ENCODE results near the gene RIBC1. TPM values are rescaled to one million over a fixed set of nuclear protein-coding genes. Genes with fewer than 3 reads are reported as not detected.

RIBC1 gene
- total and polyA plus RNA-seq, 9 of the 15 experiments (the other 6 are each of a cell fraction or from before 2014, with no cell fraction given) = 0.07 to 0.51 (median 0.44) TPM

DNA sequence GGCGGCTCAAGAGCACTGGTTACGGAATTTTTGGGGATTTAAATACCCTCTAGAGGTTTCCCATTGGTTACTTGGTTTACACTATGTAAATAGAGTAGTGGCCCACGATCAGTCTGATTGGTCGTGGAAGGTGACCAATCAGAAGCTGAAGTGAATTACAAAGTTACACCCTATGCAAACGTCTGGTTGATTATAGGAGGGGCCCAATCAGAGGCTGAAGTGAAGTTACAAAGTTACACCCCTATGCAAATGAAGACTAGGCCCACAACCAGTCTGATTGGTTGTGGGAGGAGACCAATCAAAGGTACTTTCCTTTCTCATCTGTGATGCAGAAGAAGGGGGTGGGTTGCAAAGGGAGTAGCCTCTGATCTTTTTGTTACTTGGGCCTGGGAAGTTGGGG, 56.6 kb downstream of the RIBC1 start (continued):
- TF ChIP-seq, protein P1, sequence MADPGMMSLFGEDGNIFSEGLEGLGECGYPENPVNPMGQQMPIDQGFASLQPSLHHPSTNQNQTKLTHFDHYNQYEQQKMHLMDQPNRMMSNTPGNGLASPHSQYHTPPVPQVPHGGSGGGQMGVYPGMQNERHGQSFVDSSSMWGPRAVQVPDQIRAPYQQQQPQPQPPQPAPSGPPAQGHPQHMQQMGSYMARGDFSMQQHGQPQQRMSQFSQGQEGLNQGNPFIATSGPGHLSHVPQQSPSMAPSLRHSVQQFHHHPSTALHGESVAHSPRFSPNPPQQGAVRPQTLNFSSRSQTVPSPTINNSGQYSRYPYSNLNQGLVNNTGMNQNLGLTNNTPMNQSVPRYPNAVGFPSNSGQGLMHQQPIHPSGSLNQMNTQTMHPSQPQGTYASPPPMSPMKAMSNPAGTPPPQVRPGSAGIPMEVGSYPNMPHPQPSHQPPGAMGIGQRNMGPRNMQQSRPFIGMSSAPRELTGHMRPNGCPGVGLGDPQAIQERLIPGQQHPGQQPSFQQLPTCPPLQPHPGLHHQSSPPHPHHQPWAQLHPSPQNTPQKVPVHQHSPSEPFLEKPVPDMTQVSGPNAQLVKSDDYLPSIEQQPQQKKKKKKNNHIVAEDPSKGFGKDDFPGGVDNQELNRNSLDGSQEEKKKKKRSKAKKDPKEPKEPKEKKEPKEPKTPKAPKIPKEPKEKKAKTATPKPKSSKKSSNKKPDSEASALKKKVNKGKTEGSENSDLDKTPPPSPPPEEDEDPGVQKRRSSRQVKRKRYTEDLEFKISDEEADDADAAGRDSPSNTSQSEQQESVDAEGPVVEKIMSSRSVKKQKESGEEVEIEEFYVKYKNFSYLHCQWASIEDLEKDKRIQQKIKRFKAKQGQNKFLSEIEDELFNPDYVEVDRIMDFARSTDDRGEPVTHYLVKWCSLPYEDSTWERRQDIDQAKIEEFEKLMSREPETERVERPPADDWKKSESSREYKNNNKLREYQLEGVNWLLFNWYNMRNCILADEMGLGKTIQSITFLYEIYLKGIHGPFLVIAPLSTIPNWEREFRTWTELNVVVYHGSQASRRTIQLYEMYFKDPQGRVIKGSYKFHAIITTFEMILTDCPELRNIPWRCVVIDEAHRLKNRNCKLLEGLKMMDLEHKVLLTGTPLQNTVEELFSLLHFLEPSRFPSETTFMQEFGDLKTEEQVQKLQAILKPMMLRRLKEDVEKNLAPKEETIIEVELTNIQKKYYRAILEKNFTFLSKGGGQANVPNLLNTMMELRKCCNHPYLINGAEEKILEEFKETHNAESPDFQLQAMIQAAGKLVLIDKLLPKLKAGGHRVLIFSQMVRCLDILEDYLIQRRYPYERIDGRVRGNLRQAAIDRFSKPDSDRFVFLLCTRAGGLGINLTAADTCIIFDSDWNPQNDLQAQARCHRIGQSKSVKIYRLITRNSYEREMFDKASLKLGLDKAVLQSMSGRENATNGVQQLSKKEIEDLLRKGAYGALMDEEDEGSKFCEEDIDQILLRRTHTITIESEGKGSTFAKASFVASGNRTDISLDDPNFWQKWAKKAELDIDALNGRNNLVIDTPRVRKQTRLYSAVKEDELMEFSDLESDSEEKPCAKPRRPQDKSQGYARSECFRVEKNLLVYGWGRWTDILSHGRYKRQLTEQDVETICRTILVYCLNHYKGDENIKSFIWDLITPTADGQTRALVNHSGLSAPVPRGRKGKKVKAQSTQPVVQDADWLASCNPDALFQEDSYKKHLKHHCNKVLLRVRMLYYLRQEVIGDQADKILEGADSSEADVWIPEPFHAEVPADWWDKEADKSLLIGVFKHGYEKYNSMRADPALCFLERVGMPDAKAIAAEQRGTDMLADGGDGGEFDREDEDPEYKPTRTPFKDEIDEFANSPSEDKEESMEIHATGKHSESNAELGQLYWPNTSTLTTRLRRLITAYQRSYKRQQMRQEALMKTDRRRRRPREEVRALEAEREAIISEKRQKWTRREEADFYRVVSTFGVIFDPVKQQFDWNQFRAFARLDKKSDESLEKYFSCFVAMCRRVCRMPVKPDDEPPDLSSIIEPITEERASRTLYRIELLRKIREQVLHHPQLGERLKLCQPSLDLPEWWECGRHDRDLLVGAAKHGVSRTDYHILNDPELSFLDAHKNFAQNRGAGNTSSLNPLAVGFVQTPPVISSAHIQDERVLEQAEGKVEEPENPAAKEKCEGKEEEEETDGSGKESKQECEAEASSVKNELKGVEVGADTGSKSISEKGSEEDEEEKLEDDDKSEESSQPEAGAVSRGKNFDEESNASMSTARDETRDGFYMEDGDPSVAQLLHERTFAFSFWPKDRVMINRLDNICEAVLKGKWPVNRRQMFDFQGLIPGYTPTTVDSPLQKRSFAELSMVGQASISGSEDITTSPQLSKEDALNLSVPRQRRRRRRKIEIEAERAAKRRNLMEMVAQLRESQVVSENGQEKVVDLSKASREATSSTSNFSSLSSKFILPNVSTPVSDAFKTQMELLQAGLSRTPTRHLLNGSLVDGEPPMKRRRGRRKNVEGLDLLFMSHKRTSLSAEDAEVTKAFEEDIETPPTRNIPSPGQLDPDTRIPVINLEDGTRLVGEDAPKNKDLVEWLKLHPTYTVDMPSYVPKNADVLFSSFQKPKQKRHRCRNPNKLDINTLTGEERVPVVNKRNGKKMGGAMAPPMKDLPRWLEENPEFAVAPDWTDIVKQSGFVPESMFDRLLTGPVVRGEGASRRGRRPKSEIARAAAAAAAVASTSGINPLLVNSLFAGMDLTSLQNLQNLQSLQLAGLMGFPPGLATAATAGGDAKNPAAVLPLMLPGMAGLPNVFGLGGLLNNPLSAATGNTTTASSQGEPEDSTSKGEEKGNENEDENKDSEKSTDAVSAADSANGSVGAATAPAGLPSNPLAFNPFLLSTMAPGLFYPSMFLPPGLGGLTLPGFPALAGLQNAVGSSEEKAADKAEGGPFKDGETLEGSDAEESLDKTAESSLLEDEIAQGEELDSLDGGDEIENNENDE (IDR thresholded peaks at IDR 0.05; ENCODE audit: low read depth, low read length) = no peak

Small RNA genes within 50 kb of the gene (microRNA-seq; reads per million reads assigned to microRNA genes)
- 0.36 reads per million for gene MIR6857 (ENCODE audit: borderline microRNAs expressed)

Small RNA genes within 50 kb of the gene (small RNA-seq; reads per million reads assigned to genes)
- gene MIR6857 (0.33 reads per million), gene VTRNA3-1P (0.26 reads per million)

Other genes with a start within 250 kb of the RIBC1 start
- gene KDM5C, start 197.7 kb upstream of the RIBC1 start, total RNA-seq (2014; rRNA removed) = 61.1 and 82.1 TPM in 2 replicates
- gene KDM5C, start 197.7 kb upstream of the RIBC1 start, total RNA-seq (2014; rRNA removed; fragmentation: Illumina TruSeq; extraction: Trizol) = 44.5 and 53.1 TPM in 2 replicates
- 41.4 and 43.4 TPM in 2 replicates for gene KDM5C, start 197.7 kb upstream of the RIBC1 start, total RNA-seq (2015; rRNA removed; fragmentation: Illumina TruSeq; extraction: Trizol)
- gene KDM5C, start 197.7 kb upstream of the RIBC1 start, total RNA-seq (2021) = 110 and 136 TPM in 2 replicates
- gene KDM5C, start 197.7 kb upstream of the RIBC1 start, polyA plus RNA-seq (2011; rRNA removed) = 52.4 and 82.6 TPM in 2 replicates
- gene KDM5C, start 197.7 kb upstream of the RIBC1 start, polyA plus RNA-seq (2014; fragmentation: Illumina TruSeq; extraction: Trizol) = 59.1 and 66.6 TPM in 2 replicates
- under 1 TPM; 0.62 to 0.83 TPM for gene KDM5C, start 197.7 kb upstream of the RIBC1 start, polyA plus RNA-seq (2014; fragmentation: Nextera tagmentation; extraction: Ambion mirVana)
- 44.0 and 64.7 TPM in 2 replicates for gene KDM5C, start 197.7 kb upstream of the RIBC1 start, polyA plus RNA-seq (2014; rRNA removed)
- gene IQSEC2, start 141.3 kb upstream of the RIBC1 start, total RNA-seq (2014; rRNA removed) = 18.9 and 20.1 TPM in 2 replicates
- gene IQSEC2, start 141.3 kb upstream of the RIBC1 start, total RNA-seq (2014; rRNA removed; fragmentation: Illumina TruSeq; extraction: Trizol) = 12.3 TPM in 2 replicates
- gene IQSEC2, start 141.3 kb upstream of the RIBC1 start, total RNA-seq (2015; rRNA removed; fragmentation: Illumina TruSeq; extraction: Trizol) = 10.5 and 11.5 TPM in 2 replicates
- 35.9 and 41.8 TPM in 2 replicates for gene IQSEC2, start 141.3 kb upstream of the RIBC1 start, total RNA-seq (2021)
- gene IQSEC2, start 141.3 kb upstream of the RIBC1 start, polyA plus RNA-seq (2011; rRNA removed) = 23.9 and 25.8 TPM in 2 replicates
- 31.4 and 32.8 TPM in 2 replicates for gene IQSEC2, start 141.3 kb upstream of the RIBC1 start, polyA plus RNA-seq (2014; fragmentation: Illumina TruSeq; extraction: Trizol)
- gene IQSEC2, start 141.3 kb upstream of the RIBC1 start, polyA plus RNA-seq (2014; fragmentation: Nextera tagmentation; extraction: Ambion mirVana) = 1 to 10 TPM; 2.7 to 2.8 TPM
- 25.6 and 29.4 TPM in 2 replicates for gene IQSEC2, start 141.3 kb upstream of the RIBC1 start, polyA plus RNA-seq (2014; rRNA removed)
- gene SMC1A, start 219 bp upstream of the RIBC1 start, total RNA-seq (2014; rRNA removed) = 55.6 and 71.0 TPM in 2 replicates
- 72.9 and 93.0 TPM in 2 replicates for gene SMC1A, start 219 bp upstream of the RIBC1 start, total RNA-seq (2014; rRNA removed; fragmentation: Illumina TruSeq; extraction: Trizol)
- 63.8 and 70.1 TPM in 2 replicates for gene SMC1A, start 219 bp upstream of the RIBC1 start, total RNA-seq (2015; rRNA removed; fragmentation: Illumina TruSeq; extraction: Trizol)
- gene SMC1A, start 219 bp upstream of the RIBC1 start, total RNA-seq (2021) = 110 and 126 TPM in 2 replicates
- gene SMC1A, start 219 bp upstream of the RIBC1 start, polyA plus RNA-seq (2011; rRNA removed) = 61.3 and 71.2 TPM in 2 replicates
- 125 and 126 TPM in 2 replicates for gene SMC1A, start 219 bp upstream of the RIBC1 start, polyA plus RNA-seq (2014; fragmentation: Illumina TruSeq; extraction: Trizol)
- 10 to 100 TPM; 28.5 to 43.6 TPM for gene SMC1A, start 219 bp upstream of the RIBC1 start, polyA plus RNA-seq (2014; fragmentation: Nextera tagmentation; extraction: Ambion mirVana)
- gene SMC1A, start 219 bp upstream of the RIBC1 start, polyA plus RNA-seq (2014; rRNA removed) = 80.6 and 82.8 TPM in 2 replicates
- gene HSD17B10, start 11.5 kb downstream of the RIBC1 start, total RNA-seq (2014; rRNA removed) = 197 and 227 TPM in 2 replicates
- gene HSD17B10, start 11.5 kb downstream of the RIBC1 start, total RNA-seq (2014; rRNA removed; fragmentation: Illumina TruSeq; extraction: Trizol) = 105 and 146 TPM in 2 replicates
- gene HSD17B10, start 11.5 kb downstream of the RIBC1 start, total RNA-seq (2015; rRNA removed; fragmentation: Illumina TruSeq; extraction: Trizol) = 169 and 171 TPM in 2 replicates
- 202 and 205 TPM in 2 replicates for gene HSD17B10, start 11.5 kb downstream of the RIBC1 start, total RNA-seq (2021)
- 187 and 209 TPM in 2 replicates for gene HSD17B10, start 11.5 kb downstream of the RIBC1 start, polyA plus RNA-seq (2011; rRNA removed)
- gene HSD17B10, start 11.5 kb downstream of the RIBC1 start, polyA plus RNA-seq (2014; fragmentation: Illumina TruSeq; extraction: Trizol) = 221 and 258 TPM in 2 replicates
- gene HSD17B10, start 11.5 kb downstream of the RIBC1 start, polyA plus RNA-seq (2014; fragmentation: Nextera tagmentation; extraction: Ambion mirVana) = 10 to 100 TPM; 45.3 to 67.9 TPM
- gene HSD17B10, start 11.5 kb downstream of the RIBC1 start, polyA plus RNA-seq (2014; rRNA removed) = 186 and 219 TPM in 2 replicates